K562 (cell line): ENCODE measurements around the gene UNC13C. TPM values are rescaled to one million over a fixed set of nuclear protein-coding genes. Genes with fewer than 3 reads are reported as not detected.

ENCODE experiments used
- ATAC-seq: fragments of 200-7000 bp; cut with Tn5 transposase; 3 replicates; pipeline ENCODE4 v1.9.1; 2020; ENCODE audit warnings: moderate library complexity
- BruUV-seq: library from RNA; stranded (reverse); fragments of 400-500 nt; replicated peaks from 2 replicates; lab custom pipeline; 2021; lab: Mats Ljungman, UMichigan
- CTCF ChIA-PET: fragments of 300-600 bp; formaldehyde crosslinking; extraction: SDS; loops from one replicate; lab custom pipeline; 2021; ENCODE audit warnings: low intra/inter-chr PET ratio; lab: Yijun Ruan, JAX
- POLR2A ChIA-PET: fragments of 300-600, 350-650 bp; sonication (Branson Sonifier 250); formaldehyde crosslinking; extraction: SDS; loops from one replicate; lab custom pipeline; 2021; ENCODE audit warnings: antibody characterized with exemption, inconsistent platforms; lab: Yijun Ruan, JAX
- DNase-seq, 4 experiments: peaks; one replicate each; pipeline versions ENCODE4 v3.0.0 to v3.0.0-alpha.2; 2011 to 2018; ENCODE audit warnings: low spot score in 3 of 4, mixed read lengths in 3 of 4; ENCODE audit errors: extremely low read depth in 1 of 4
- FAIRE-seq: peaks from 2 replicates; lab custom pipeline; 2011; peaks lifted over from hg19 to GRCh38; lab: Jason Lieb, UNC
- H2AFZ ChIP-seq: 2 replicates; pipeline ENCODE4 v1.6.0; 2011; ENCODE audit warnings: low read depth, low read length, control low read depth, inconsistent platforms
- H3K27ac ChIP-seq: fragments of 200-600 bp; 3 replicates; pipeline ENCODE4 v1.8.0; 2011; ENCODE audit warnings: low read depth, mild to moderate bottlenecking, control low read depth, inconsistent platforms, low read length, moderate library complexity, mixed read lengths; ENCODE audit errors: extremely low read depth
- H3K27me3 ChIP-seq, 2 experiments: fragments of 300-600 bp in 1 of 2; 2 replicates in 1 of 2; 3 replicates in 1 of 2; pipeline versions ENCODE4 v1.6.0 to v1.8.0; 2011; ENCODE audit warnings: inconsistent platforms in 2 of 2, low read length in 2 of 2, mild to moderate bottlenecking in 1 of 2, mixed read lengths in 1 of 2, moderate library complexity in 1 of 2; ENCODE audit not compliant: control insufficient read depth in 2 of 2, insufficient read depth in 2 of 2
- H3K36me3 ChIP-seq: fragments of 300-600 bp; 3 replicates; pipeline ENCODE4 v1.8.0; 2011; ENCODE audit warnings: mild to moderate bottlenecking, low read length, inconsistent platforms; ENCODE audit not compliant: control insufficient read depth, insufficient read depth
- H3K4me1 ChIP-seq, 2 experiments: fragments of 200-600 bp in 1 of 2; replicated peaks in 1 of 2; 2 replicates in 1 of 2; 3 replicates in 1 of 2; pipeline versions ENCODE4 v1.5.1 to v1.8.0; 2011; ENCODE audit warnings: inconsistent platforms in 2 of 2, low read length in 2 of 2, mild to moderate bottlenecking in 1 of 2, mixed read lengths in 1 of 2, moderate library complexity in 1 of 2; ENCODE audit not compliant: control insufficient read depth in 2 of 2, insufficient read depth in 2 of 2
- H3K4me2 ChIP-seq: 2 replicates; pipeline ENCODE4 v1.6.1; 2011; ENCODE audit warnings: low read length, control low read depth, inconsistent platforms, mixed read lengths; ENCODE audit not compliant: insufficient read depth
- H3K4me3 ChIP-seq: fragments of 200-600 bp; sonication (generic), shearing (Covaris generic); 2 replicates; pipeline ENCODE4 v1.5.1; 2016; ENCODE audit warnings: control low read depth, inconsistent platforms
- H3K79me2 ChIP-seq: fragments of 200-600 bp; 3 replicates; pipeline ENCODE4 v1.8.0; 2011; ENCODE audit warnings: low read length, inconsistent platforms; ENCODE audit not compliant: control insufficient read depth, insufficient read depth
- H3K9ac ChIP-seq, 2 experiments: 2 replicates each; pipeline versions ENCODE4 v1.6.0 to v1.6.1; 2011; ENCODE audit warnings: low read depth in 2 of 2, low read length in 2 of 2, control low read depth in 1 of 2, inconsistent platforms in 1 of 2, mild to moderate bottlenecking in 1 of 2, mixed read lengths in 1 of 2; ENCODE audit not compliant: insufficient read depth in 1 of 2
- H3K9me1 ChIP-seq: one replicate; pipeline ENCODE4 v1.6.0; 2011; ENCODE audit warnings: inconsistent platforms, mild to moderate bottlenecking, low read length, moderate library complexity; ENCODE audit not compliant: control insufficient read depth, insufficient read depth
- H3K9me3 ChIP-seq: replicated peaks from 2 replicates; pipeline ENCODE4 v1.5.1; 2011; ENCODE audit warnings: low read depth, low read length, inconsistent platforms; ENCODE audit not compliant: control insufficient read depth, insufficient read depth
- H4K20me1 ChIP-seq: replicated peaks from 2 replicates; pipeline ENCODE4 v1.6.1; 2011; ENCODE audit warnings: low read length, inconsistent platforms, mixed read lengths; ENCODE audit not compliant: control insufficient read depth, insufficient read depth
- ARNT ChIP-seq, 2 experiments: fragments of 450-650 bp; IDR thresholded peaks; 2 replicates each; pipeline ENCODE4 v1.6.1; 2016; ENCODE audit warnings: mild to moderate bottlenecking in 1 of 2
- CBFA2T2 ChIP-seq: fragments of 450-650 bp; conservative IDR thresholded peaks from 2 replicates; pipeline ENCODE4 v1.6.1; 2017; ENCODE audit warnings: mild to moderate bottlenecking
- EHMT2 ChIP-seq: fragments of 450-650 bp; IDR thresholded peaks from 2 replicates; pipeline ENCODE4 v1.6.1; 2018; ENCODE audit warnings: antibody characterized with exemption
- EP300 ChIP-seq: IDR thresholded peaks from 2 replicates; pipeline ENCODE4 v1.6.1; 2012; ENCODE audit warnings: low read length, improper control_type of control experiment
- FOXA3 ChIP-seq, 2 experiments: fragments of 450-650 bp in 1 of 2; sonication (generic) in 1 of 2; formaldehyde crosslinking; IDR thresholded peaks in 1 of 2; conservative IDR thresholded peaks in 1 of 2; 2 replicates each; pipeline versions ENCODE4 v1.4.0 to v1.8.0; 2020 to 2022; ENCODE audit warnings: mild to moderate bottlenecking in 2 of 2, missing genetic modification reagents in 1 of 2
- HMBOX1 ChIP-seq: sonication (generic); IDR thresholded peaks from 2 replicates; pipeline ENCODE4 v1.6.1; 2016
- KAT2B ChIP-seq: IDR thresholded peaks from one replicate; pipeline ENCODE4 v1.6.1; 2012; ENCODE audit warnings: low read depth, mild to moderate bottlenecking, control low read depth, inconsistent platforms, low read length, moderate library complexity
- RFX5 ChIP-seq: IDR thresholded peaks from 2 replicates; pipeline ENCODE4 v1.6.1; 2011; ENCODE audit warnings: low read depth, mild to moderate bottlenecking, improper control_type of control experiment, low read length
- ZNF121 ChIP-seq: sonication (generic); formaldehyde crosslinking; conservative IDR thresholded peaks from 2 replicates; pipeline ENCODE4 v1.8.0; 2022; ENCODE audit warnings: missing genetic modification reagents
- ZNF232 ChIP-seq: sonication (generic); formaldehyde crosslinking; IDR thresholded peaks from 2 replicates; pipeline ENCODE4 v1.8.0; 2022; ENCODE audit warnings: mild to moderate bottlenecking, missing genetic modification reagents
- WGBS: fragments of 100-300 bp; shearing (Covaris generic); methylation state at CpG from one replicate; pipeline ENCODE4 v1.1.6; 2016; ENCODE audit warnings: low coverage, mixed read lengths; ENCODE audit not compliant: insufficient coverage; ENCODE audit errors: missing lambda C conversion rate; 5-methylcytosine and 5-hydroxymethylcytosine counted together
- in situ Hi-C: fragments of 300-500 bp; cut with MboI; formaldehyde crosslinking; loops from 4 replicates; pipeline ENCODE4 v1.15.0; 2018; ENCODE audit warnings: inconsistent platforms, mixed read lengths
- intact Hi-C: fragments of 100-400 bp; cut with micrococcal nuclease; formaldehyde crosslinking; loops from 2 replicates; pipeline ENCODE4 v1.14.2; 2022
- polyA plus RNA-seq, 8 experiments: library from polyadenylated mRNA; depleted of rRNA in 4 of 8; stranded (reverse) in 5 of 8; unstranded in 3 of 8; fragments of >200 nt; fragmentation: Nextera tagmentation in 2 of 8; fragmentation: Illumina TruSeq in 1 of 8; extraction: Ambion mirVana in 2 of 8; extraction: Trizol in 1 of 8; gene quantifications; 2 replicates each; pipeline versions ENCODE4 v1.2.1 to v1.2.3, GENCODE V29; 2011 to 2014; ENCODE audit warnings: inconsistent platforms in 1 of 8, missing spikeins in 1 of 8
- total RNA-seq, 7 experiments: library from RNA; depleted of rRNA in 6 of 7; stranded (reverse); fragments of >200 nt in 6 of 7; fragmentation: Illumina TruSeq in 2 of 7; extraction: Trizol in 2 of 7; gene quantifications; 2 replicates each; pipeline versions ENCODE4 v1.2.1 to v1.2.3, GENCODE V29; 2011 to 2021; ENCODE audit warnings: low replicate concordance in 1 of 7

Gene UNC13C
- total and polyA plus RNA-seq, 9 of the 15 experiments (the other 6 are each of a cell fraction or from before 2014, with no cell fraction given) = not detected

GRCh38 chr15:54307926-54308325 is 329.7 kb downstream of the UNC13C start:
- TF ChIP-seq HMBOX1 (no peak), ZNF232 (CRISPR knock-in tag) (no peak), ZNF121 (CRISPR knock-in tag) (no peak), KAT2B (no peak), EHMT2 (no peak), FOXA3 (CRISPR knock-in tag; conservative IDR thresholded peaks at IDR 0.05 in 1 of 2, IDR thresholded peaks at IDR 0.05 in 1 of 2) (no peak), CBFA2T2 (no peak), EP300 (no peak), ARNT (IDR thresholded peaks at IDR 0.05) (no peak), RFX5 (no peak)
- DNase-seq (no peak), ATAC-seq (no peak), FAIRE-seq (no peak)
- H3K36me3 ChIP-seq = no peaks in the 10 kb centered on the region
- POLR2A ChIA-PET = no interaction called here
- 0% methylated on average over 2 of the region's 2 CpGs for WGBS
- intact Hi-C loops (no loop called here), in situ Hi-C loops (no loop called here)
- H3K79me2 ChIP-seq = no peaks in the 10 kb centered on the region
- H3K4me3 ChIP-seq = no peak overlapping the region
- 0 out of 2 replicates have a peak, but pooled peaks cover 2% of the 10 kb centered on the region for H3K9me3 ChIP-seq
- H3K9ac ChIP-seq = no peak overlapping the region
- H3K27me3 ChIP-seq = no peaks in the 10 kb centered on the region
- H3K4me1 ChIP-seq = no peaks in the 10 kb centered on the region
- no peak overlapping the region for H3K4me2 ChIP-seq
- H3K9me1 ChIP-seq = no peaks in the 10 kb centered on the region
- no TSS peak for BruUV-seq
- no peak overlapping the region for H2AFZ ChIP-seq
- H3K27ac ChIP-seq = no peak overlapping the region
- CTCF ChIA-PET = no interaction called here
- no peaks in the 10 kb centered on the region for H4K20me1 ChIP-seq
